GM10266 (cell line): ENCODE data around the gene DCAF15.
"Not testable (repeated sequence)": the region's sequence is repeated elsewhere in the genome, so short reads cannot be mapped to it uniquely, and the experiment has no call there.

Source experiments
- DNase-seq: peaks from one replicate; pipeline ENCODE4 v3.0.0; 2012; ENCODE audit errors: extremely low spot score
- CTCF ChIP-seq: IDR thresholded peaks from 2 replicates; pipeline ENCODE4 v1.5.1; 2012; ENCODE audit warnings: mild to moderate bottlenecking, low read depth; ENCODE audit not compliant: control insufficient read depth, insufficient read depth; ENCODE audit errors: missing control alignments

DCAF15 gene

GRCh38 chr19:13966684-13967128 is 14.4 kb downstream of the DCAF15 start:
- DNase-seq: no peak
- no peak for TF ChIP-seq CTCF

GRCh38 chr19:13967206-13967605 is 14.9 kb downstream of the DCAF15 start:
- not testable (repeated sequence) for DNase-seq

- TF ChIP-seq CTCF: no peak
Observed at GRCh38 chr19:13968383-13968935, 16.1 kb downstream of the DCAF15 start.

GRCh38 chr19:13968999-13969398 is 16.7 kb downstream of the DCAF15 start:
- TF ChIP-seq CTCF: no peak
- DNase-seq: no peak

More at GRCh38 chr19:13968383-13968935, 16.1 kb downstream of the DCAF15 start:
- no peak for DNase-seq

- no peak for DNase-seq
- no peak for TF ChIP-seq CTCF
Observed at GRCh38 chr19:13969897-13970296, 17.6 kb downstream of the DCAF15 start.

GRCh38 chr19:13971868-13972267 is 19.6 kb downstream of the DCAF15 start:
- DNase-seq: not testable (repeated sequence)

- TF ChIP-seq CTCF: no peak
- DNase-seq: no peak
Observed at GRCh38 chr19:13972368-13973155, 20.3 kb downstream of the DCAF15 start.

- not testable (repeated sequence) for DNase-seq
Observed at GRCh38 chr19:13973479-13973878, 21.2 kb downstream of the DCAF15 start.

GRCh38 chr19:13974073-13974472 is 21.8 kb downstream of the DCAF15 start:
- TF ChIP-seq CTCF: no peak
- no peak for DNase-seq
